Measurements from ENCODE around the gene CDK10.
"Not testable (repeated sequence)": the region's sequence is repeated elsewhere in the genome, so short reads cannot be mapped to it uniquely, and the experiment has no call there.

CDK10 gene, protein sequence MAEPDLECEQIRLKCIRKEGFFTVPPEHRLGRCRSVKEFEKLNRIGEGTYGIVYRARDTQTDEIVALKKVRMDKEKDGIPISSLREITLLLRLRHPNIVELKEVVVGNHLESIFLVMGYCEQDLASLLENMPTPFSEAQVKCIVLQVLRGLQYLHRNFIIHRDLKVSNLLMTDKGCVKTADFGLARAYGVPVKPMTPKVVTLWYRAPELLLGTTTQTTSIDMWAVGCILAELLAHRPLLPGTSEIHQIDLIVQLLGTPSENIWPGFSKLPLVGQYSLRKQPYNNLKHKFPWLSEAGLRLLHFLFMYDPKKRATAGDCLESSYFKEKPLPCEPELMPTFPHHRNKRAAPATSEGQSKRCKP

DNA sequence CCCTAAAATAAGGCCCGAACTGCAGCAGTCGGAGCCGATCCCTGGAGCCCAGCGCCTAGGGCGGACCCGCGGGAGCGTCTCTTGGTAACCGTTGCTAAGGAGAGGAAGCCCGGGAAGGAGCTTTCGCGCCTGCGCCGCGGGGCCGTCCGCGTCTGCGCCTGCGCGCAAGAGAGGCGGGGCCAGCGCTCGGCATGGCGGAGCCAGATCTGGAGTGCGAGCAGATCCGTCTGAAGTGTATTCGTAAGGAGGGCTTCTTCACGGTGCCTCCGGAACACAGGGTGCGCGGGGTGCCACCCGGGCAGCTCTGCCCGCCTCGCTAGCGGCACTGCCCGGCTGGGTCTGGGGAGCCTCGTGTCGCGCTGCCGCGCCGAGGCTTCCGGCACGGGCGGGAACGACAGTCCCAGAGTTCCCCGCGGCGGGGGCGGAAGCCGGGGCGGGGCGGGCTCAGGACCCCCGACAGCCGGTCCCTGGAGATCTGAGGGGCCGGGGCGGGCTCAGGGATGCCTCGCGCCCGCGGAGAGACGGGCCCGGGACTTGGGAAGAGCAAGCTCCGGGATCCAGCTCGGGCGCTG is at the start of gene CDK10:
Gene CDK10 (plus strand): TSS at position 170 of the 572 bp plus-strand sequence. CDS start 22 bp downstream, at position 192.
- DNase-seq = peak; percentile 49

GRCh38 chr16:89637379-89637778 is 49.1 kb upstream of the CDK10 start:
- DNase-seq = no peak

- DNase-seq = no peak
Measured at GRCh38 chr16:89638455-89638854, 48.0 kb upstream of the CDK10 start.

DNA sequence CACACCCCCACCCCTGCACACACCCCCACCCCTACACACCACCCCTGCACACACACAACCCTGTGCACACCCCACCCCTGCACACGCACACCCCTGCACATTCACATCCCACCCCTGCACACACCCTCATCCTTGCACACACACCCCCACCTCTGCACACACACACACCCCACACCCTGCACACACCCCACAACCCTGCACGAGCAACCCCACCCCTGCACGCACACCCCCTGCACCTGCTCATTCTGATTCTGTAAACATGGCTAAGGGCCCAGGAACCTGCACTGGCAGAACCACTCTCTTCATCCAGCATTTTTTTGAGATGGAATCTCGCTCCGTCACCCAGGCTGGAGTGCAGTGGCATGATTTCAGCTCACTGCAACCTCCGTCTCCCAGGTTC is 47.1 kb upstream of the CDK10 start:
- no peak for DNase-seq

- no peak for DNase-seq
Measured at GRCh38 chr16:89641458-89642119, 44.9 kb upstream of the CDK10 start.

DNA sequence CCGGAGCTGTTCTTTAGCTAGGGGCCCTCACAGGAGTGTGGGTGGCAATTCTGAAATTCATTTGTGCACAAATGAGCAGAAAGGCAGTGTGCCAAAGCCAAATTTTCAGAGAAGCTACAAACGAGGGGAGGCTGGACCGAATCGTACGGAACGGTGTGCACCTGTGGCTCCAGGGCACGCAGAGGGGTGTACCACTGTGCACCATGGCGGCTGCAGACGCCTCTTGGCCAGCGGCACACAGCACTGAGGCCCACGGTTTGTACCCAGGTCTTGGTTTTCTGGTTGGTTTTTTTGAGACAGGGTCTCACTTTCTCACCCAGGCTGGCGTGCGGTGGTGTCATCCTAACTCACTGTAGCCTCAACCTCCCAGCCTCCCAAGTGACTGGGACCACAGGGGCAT is 43.9 kb upstream of the CDK10 start:
- DNase-seq = no peak

- DNase-seq = no peak
Measured at GRCh38 chr16:89643769-89644300, 42.7 kb upstream of the CDK10 start.

DNA sequence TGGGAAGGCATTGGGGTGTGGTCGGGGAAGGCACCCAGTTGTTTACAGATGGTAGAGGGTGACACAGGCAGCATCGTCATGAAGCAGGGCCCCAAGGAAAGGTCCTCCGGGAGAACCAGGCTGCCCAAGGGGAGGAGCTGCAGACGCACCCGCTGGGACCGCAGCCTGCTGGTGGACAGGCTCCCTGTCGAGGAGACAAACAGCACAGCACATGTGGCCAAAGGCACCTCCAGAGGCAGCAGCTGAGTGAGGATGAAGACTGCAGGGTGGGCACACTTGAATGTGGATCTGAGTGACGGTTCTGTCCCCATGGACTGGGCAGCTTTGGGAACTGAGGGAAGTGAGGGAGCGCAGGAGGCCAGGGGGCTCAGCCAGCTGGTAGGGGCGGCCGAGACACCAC is 41.4 kb upstream of the CDK10 start:
- no peak for DNase-seq

- DNase-seq = no peak
Measured at GRCh38 chr16:89646270-89646669, 40.2 kb upstream of the CDK10 start.

DNA sequence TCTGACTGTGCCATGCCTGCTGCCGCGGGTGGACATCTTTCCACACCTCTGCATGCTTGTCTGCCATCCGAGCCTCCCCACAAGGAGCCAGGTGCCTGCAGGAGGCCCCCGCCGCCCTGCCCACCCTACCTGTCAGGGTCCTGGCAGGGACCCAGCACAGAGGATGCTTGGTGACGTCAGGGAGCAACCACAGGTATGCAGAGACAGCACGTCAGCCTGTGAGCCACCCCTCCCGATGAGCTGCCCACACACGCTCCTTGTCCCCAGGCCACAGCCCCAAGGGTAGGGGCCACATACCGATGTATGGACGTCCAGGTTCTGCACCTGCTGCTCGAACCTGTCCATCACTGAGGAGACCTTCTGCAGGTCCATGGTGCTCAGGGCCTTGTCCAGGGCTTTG is 39.6 kb upstream of the CDK10 start:
- DNase-seq = no peak

GRCh38 chr16:89651584-89651983 is 34.9 kb upstream of the CDK10 start:
- DNase-seq = no peak

DNA sequence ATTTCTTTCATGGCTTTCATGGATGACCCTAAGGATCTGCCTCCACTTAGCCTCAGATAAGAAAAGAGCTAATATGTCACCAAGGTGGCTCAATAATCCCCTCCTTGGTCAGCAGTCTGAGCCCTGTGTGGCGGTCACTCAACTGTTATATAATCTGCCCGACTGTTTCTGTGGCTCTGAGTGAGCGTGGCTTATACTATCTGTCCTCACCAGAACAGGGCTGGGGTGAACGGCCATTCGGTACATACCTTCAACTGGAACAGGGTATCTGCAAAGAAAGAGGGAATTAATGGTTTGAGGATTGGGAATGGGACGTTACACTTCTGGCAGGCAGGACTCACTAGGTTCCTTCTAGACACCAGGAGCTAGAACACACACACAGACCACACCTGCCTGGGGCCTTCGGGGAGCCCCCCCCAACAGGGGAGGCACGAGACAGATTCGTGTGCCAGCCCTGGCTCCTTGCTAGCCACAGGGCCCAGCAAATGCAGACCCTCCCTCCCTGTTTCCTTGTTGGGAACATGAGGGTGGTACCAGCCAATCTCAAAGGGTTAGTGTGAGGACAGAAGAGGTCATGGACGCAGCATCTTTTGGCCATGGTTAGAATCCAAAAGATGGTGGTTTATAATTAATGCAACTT is 32.7 kb upstream of the CDK10 start:
- DNase-seq = no peak

- DNase-seq = no peak
Measured at GRCh38 chr16:89655062-89655643, 31.3 kb upstream of the CDK10 start.

GRCh38 chr16:89656435-89657121 is 29.9 kb upstream of the CDK10 start:
- DNase-seq = no peak

- peak; percentile 66 for DNase-seq
Measured at GRCh38 chr16:89657442-89658220, 28.9 kb upstream of the CDK10 start, which contains the start of the genes CHMP1A and SPATA33. CHMP1A (minus strand) TSS chr16:89657708; CDS start chr16:89657588, 120 bp downstream. SPATA33 (plus strand) TSS chr16:89657836; CDS start chr16:89657912, 76 bp downstream.

- DNase-seq = no peak
Measured at GRCh38 chr16:89658221-89658879, 28.1 kb upstream of the CDK10 start.

- no peak for DNase-seq
Measured at GRCh38 chr16:89660146-89660545, 26.3 kb upstream of the CDK10 start.

- DNase-seq = no peak
Measured at GRCh38 chr16:89661215-89661614, 25.3 kb upstream of the CDK10 start.

DNA sequence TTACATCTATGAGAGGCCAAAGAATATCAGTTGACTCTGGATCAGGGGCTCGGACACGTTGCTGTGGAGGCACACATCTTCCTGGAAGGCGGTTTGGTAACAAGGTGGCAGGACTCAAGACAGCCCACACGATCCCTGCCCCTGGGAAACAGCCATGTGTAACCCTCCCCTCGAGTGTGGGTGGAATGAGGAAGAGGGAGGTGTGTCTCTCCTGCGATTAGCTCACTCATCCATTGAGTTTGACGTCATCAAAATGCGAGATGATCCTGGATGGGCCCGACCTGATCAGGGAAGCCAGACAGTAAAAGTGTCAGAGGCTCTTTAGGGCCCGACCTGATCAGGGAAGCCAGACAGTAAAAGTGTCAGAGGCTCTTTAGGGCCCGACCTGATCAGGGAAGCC is 22.3 kb upstream of the CDK10 start:
- DNase-seq = not testable (repeated sequence)

DNA sequence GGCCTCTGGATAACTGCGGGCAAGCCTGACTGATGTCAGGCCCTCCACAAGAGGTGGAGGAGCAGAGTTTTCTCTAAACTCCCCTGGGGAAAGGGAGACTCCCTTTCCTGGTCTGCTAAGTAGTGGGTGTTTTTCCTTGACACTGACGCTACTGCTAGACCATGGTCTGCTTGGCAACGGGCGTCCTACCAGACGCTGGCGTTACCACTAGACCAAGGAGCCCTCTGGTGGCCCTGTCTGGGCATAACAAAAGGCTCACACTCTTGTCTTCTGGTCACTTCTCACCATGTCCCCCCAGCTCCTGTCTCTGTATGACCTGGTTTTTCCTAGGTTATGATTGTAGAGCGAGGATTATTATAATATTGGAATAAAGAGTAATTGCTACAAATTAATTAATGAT is 19.5 kb upstream of the CDK10 start:
- not testable (repeated sequence) for DNase-seq

DNA sequence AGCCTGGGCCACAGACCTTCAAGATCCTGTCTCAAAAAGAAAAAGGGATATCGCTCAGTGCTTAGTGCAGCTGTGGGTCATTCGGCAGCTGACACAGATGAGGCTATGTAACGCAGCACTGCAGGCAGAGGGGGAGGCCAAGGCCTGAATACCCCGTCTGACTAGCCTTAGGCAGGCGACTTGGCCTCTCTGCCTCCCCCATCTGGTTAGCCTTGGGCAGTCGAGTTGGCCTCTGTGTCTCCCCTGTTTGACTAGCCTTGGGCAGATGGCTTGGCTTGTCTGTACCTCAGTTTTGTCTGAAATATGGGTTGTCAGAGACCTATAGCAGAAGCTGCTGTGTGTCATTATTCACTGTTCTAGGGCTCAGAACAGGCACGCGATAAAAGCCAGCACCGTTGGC is 18.9 kb upstream of the CDK10 start:
- no peak for DNase-seq
